Umbilical cord (tissue), 2 donors: ENCODE results near the gene ACLY. TPM values are rescaled to one million over a fixed set of nuclear protein-coding genes. Genes with fewer than 3 reads are reported as not detected.
"Not testable (repeated sequence)": the region's sequence is repeated elsewhere in the genome, so short reads cannot be mapped to it uniquely, and the experiment has no call there.

Experiments
- DNase-seq: peaks from one replicate; pipeline ENCODE4 v3.0.0-alpha.2; 2015; ENCODE audit warnings: low spot score
- total RNA-seq: library from RNA; depleted of rRNA; stranded (reverse); fragments of >200 nt; gene quantifications from one replicate; pipeline ENCODE4 v1.2.3, GENCODE V29; 2014; ENCODE audit warnings: low replicate concordance; ENCODE audit not compliant: insufficient read depth

The ACLY gene
- total RNA-seq, 1 donor from 2014 or later: 66.2 TPM

GRCh38 chr17:41835800-41836549, 82.8 kb downstream of the ACLY start, which contains the start of gene NT5C3B:
Gene NT5C3B, minus strand, starts transcription at chr17:41836232. Its CDS starts 39 bp downstream, at chr17:41836193.
- DNase-seq: peak; percentile 71

GRCh38 chr17:41835214-41835799, 83.4 kb downstream of the ACLY start:
- DNase-seq: no peak

- not testable (repeated sequence) for DNase-seq
Measured at GRCh38 chr17:41829961-41830360, 88.8 kb downstream of the ACLY start.

- DNase-seq: no peak
Measured at GRCh38 chr17:41825175-41825845, 93.4 kb downstream of the ACLY start.

GRCh38 chr17:41824086-41824485, 94.7 kb downstream of the ACLY start:
- no peak for DNase-seq

GRCh38 chr17:41823580-41823979, 95.2 kb downstream of the ACLY start:
- no peak for DNase-seq

GRCh38 chr17:41823141-41823524, 95.6 kb downstream of the ACLY start:
- no peak for DNase-seq

- DNase-seq: no peak
Measured at GRCh38 chr17:41822216-41823140, 96.3 kb downstream of the ACLY start.

GRCh38 chr17:41821776-41822175, 97.0 kb downstream of the ACLY start:
- DNase-seq: no peak

- DNase-seq: no peak
Measured at GRCh38 chr17:41818024-41818423, 100.7 kb downstream of the ACLY start.

Other genes starting within 250 kb of the ACLY start
- 146 TPM for gene EIF1, start 230.1 kb downstream of the ACLY start, total RNA-seq
- not detected for gene GAST, start 206.6 kb downstream of the ACLY start, total RNA-seq
- 0.24 TPM for gene HAP1, start 184.3 kb downstream of the ACLY start, total RNA-seq
- gene JUP, start 132.2 kb downstream of the ACLY start, total RNA-seq: 58.3 TPM
- 94.9 TPM for gene P3H4, start 107.0 kb downstream of the ACLY start, total RNA-seq
- gene FKBP10, start 105.9 kb downstream of the ACLY start, total RNA-seq: 317 TPM
- 50.1 TPM for gene NT5C3B, start 82.7 kb downstream of the ACLY start, total RNA-seq
- 1.7 TPM for gene KLHL10, start 81.1 kb downstream of the ACLY start, total RNA-seq
- gene KLHL11, start 53.5 kb downstream of the ACLY start, total RNA-seq: 31.5 TPM
- gene ODAD4, start 11.7 kb upstream of the ACLY start, total RNA-seq: not detected
- gene CNP, start 47.8 kb upstream of the ACLY start, total RNA-seq: 28.6 TPM
- gene DNAJC7, start 98.5 kb upstream of the ACLY start, total RNA-seq: 60.9 TPM
- gene NKIRAS2, start 101.1 kb upstream of the ACLY start, total RNA-seq: 41.2 TPM
- gene C17orf113, start 131.7 kb upstream of the ACLY start, total RNA-seq: 1.2 TPM
- 1.2 TPM for gene ZNF385C, start 179.5 kb upstream of the ACLY start, total RNA-seq
- 6.3 TPM for gene DHX58, start 193.8 kb upstream of the ACLY start, total RNA-seq
- gene KAT2A, start 202.4 kb upstream of the ACLY start, total RNA-seq: 9.1 TPM
- gene HSPB9, start 203.9 kb upstream of the ACLY start, total RNA-seq: not detected
- gene RAB5C, start 236.0 kb upstream of the ACLY start, total RNA-seq: 27.7 TPM